ENCODE measurements around the gene NRG2.

GRCh38 chr5:139851558-139851957 is 191.5 kb downstream of the NRG2 start:
- no peak for TF ChIP-seq CTCF (conservative IDR thresholded peaks at IDR 0.05; ENCODE audit: low read depth in 2 of 2)
- no peak for TF ChIP-seq EZH2 (IDR thresholded peaks at IDR 0.05; ENCODE audit: low read depth, unreplicated experiment)

Measured in GM23338 (cell line).